Motor neuron (in vitro differentiated cells): Measurements from ENCODE around the gene ARL15. TPM values are rescaled to one million over a fixed set of nuclear protein-coding genes. Genes with fewer than 3 reads are reported as not detected.
"Not testable (repeated sequence)": the region's sequence is repeated elsewhere in the genome, so short reads cannot be mapped to it uniquely, and the experiment has no call there.

Experiments
- ATAC-seq, 8 experiments: fragments of 200-7000 bp; cut with Tn5 transposase; replicated peaks in 6 of 8; 2 replicates each; pipeline ENCODE4 v1.8.0; 2021; ENCODE audit warnings: mild to moderate bottlenecking in 8 of 8, moderate library complexity in 8 of 8
- H3K27ac ChIP-seq, 2 donors: fragments of 250-450 bp; sonication (Bioruptor Pico); 2 replicates each; pipeline ENCODE4 v1.9.0; 2021; ENCODE audit warnings: antibody characterized with exemption in 2 of 2, mild to moderate bottlenecking in 2 of 2, moderate library complexity in 1 of 2
- H3K4me1 ChIP-seq, 2 donors: fragments of 250-450 bp; sonication (Bioruptor Pico); replicated peaks in 1 of 2; 2 replicates each; pipeline ENCODE4 v1.6.1; 2021; ENCODE audit warnings: antibody characterized with exemption in 2 of 2, mild to moderate bottlenecking in 2 of 2, moderate library complexity in 1 of 2
- H3K4me3 ChIP-seq, 5 donors: fragments of 250-450 bp; sonication (Bioruptor Pico); 2 replicates each; pipeline ENCODE4 v1.9.0; 2021; ENCODE audit warnings: antibody characterized with exemption in 5 of 5, mild to moderate bottlenecking in 5 of 5, moderate library complexity in 4 of 5
- WGBS, 10 experiments: fragments of 450-650 bp; shearing (Covaris generic); methylation state at CpG; one replicate each; pipeline ENCODE4 v1.0.0; 2022; 5-methylcytosine and 5-hydroxymethylcytosine counted together
- in situ Hi-C, 9 experiments: fragments of 400-800 bp; cut with MboI; loops; one replicate each; pipeline ENCODE4 v1.15.0; 2021; ENCODE audit warnings: low sequenced_read_pairs in 9 of 9, low pct_unique_long_range_greater_than_20kb in 2 of 9; ENCODE audit not compliant: unreplicated experiment in 9 of 9
- total RNA-seq, 8 experiments: library from RNA; unstranded; fragments of 300-600 nt; gene quantifications; 2 replicates each; pipeline versions ENCODE4 v1.2.3 to v1.2.4, GENCODE V29; 2022

Gene ARL15
- total RNA-seq, 8 experiments from 2014 or later = 17.0 to 44.6 (median 22.3) TPM

GRCh38 chr5:54083245-54083644 is 227.1 kb downstream of the ARL15 start:
- in situ Hi-C loops = no loop called here
- ATAC-seq = no peak
- Histone ChIP-seq H3K4me1 (no peaks in the 10 kb centered on the region), H3K4me3 (no peak overlapping the region), H3K27ac (no peak overlapping the region)
- WGBS, 10 experiments = 89 to 100% (median 100%) methylated on average over 1 of the region's 1 CpG; no CpG with 5 or more reads in 1 of the 10 experiments

- in situ Hi-C loops = no loop called here
- 80 to 100% (median 92%) methylated on average over 1 of the region's 1 CpG; no CpG with 5 or more reads in 6 of the 10 experiments for WGBS, 10 experiments
- Histone ChIP-seq H3K27ac (no peak overlapping the region), H3K4me3 (no peak overlapping the region), H3K4me1 (no peaks in the 10 kb centered on the region)
- ATAC-seq = no peak
These were observed 229.0 kb downstream of the ARL15 start for GRCh38 chr5:54081415-54081814.

GRCh38 chr5:54080831-54081230 is 229.5 kb downstream of the ARL15 start:
- no peak overlapping the region for H3K4me3 ChIP-seq
- in situ Hi-C loops = no loop called here
- H3K27ac ChIP-seq = no peak overlapping the region
- no peak for ATAC-seq
- no peaks in the 10 kb centered on the region for H3K4me1 ChIP-seq
- 78 to 100% (median 95%) methylated on average over 1 to 5 of the region's 5 CpGs for WGBS, 10 experiments

- peak in 1 of 8 experiments; percentile 18 for ATAC-seq
- H3K4me3 ChIP-seq = no peak overlapping the region
- WGBS, 10 experiments = 45 to 100% (median 92%) methylated on average over 1 to 2 of the region's 2 CpGs; no CpG with 5 or more reads in 2 of the 10 experiments
- H3K27ac ChIP-seq = no peak overlapping the region
- no peaks in the 10 kb centered on the region for H3K4me1 ChIP-seq
- in situ Hi-C loops = no loop called here
These were observed 236.6 kb downstream of the ARL15 start for GRCh38 chr5:54073735-54074134.

- Histone ChIP-seq H3K27ac (no peak overlapping the region), H3K4me3 (no peak overlapping the region), H3K4me1 (no peaks in the 10 kb centered on the region)
- ATAC-seq = peak in 2 of 8 experiments; percentile 34 to 58
- WGBS, 10 experiments = 0 to 100% (median 84%) methylated on average over 2 to 3 of the region's 3 CpGs; no CpG with 5 or more reads in 1 of the 10 experiments
- in situ Hi-C loops = no loop called here
These were observed 237.2 kb downstream of the ARL15 start for GRCh38 chr5:54073131-54073530.

- no peak for ATAC-seq
- no peaks in the 10 kb centered on the region for H3K4me1 ChIP-seq
- 83 to 100% (median 94%) methylated on average over 1 to 2 of the region's 2 CpGs; no CpG with 5 or more reads in 3 of the 10 experiments for WGBS, 10 experiments
These were observed 243.9 kb downstream of the ARL15 start for GRCh38 chr5:54066433-54066832.

GRCh38 chr5:54063817-54064216 is 246.6 kb downstream of the ARL15 start:
- Histone ChIP-seq H3K4me3 (no peak overlapping the region), H3K27ac (no peak overlapping the region), H3K4me1 (no peaks in the 10 kb centered on the region)
- in situ Hi-C loops = no loop called here
- 44 to 100% (median 85%) methylated on average over 2 to 3 of the region's 3 CpGs; no CpG with 5 or more reads in 2 of the 10 experiments for WGBS, 10 experiments
- no peak for ATAC-seq

More at GRCh38 chr5:54066433-54066832, 243.9 kb downstream of the ARL15 start:
- Histone ChIP-seq H3K4me3 (no peak overlapping the region), H3K27ac (no peak overlapping the region)
- in situ Hi-C loops = no loop called here

GRCh38 chr5:54062958-54063357 is 247.4 kb downstream of the ARL15 start:
- in situ Hi-C loops = no loop called here
- no peak overlapping the region for H3K27ac ChIP-seq
- H3K4me1 ChIP-seq = no peaks in the 10 kb centered on the region
- ATAC-seq = peak in 2 of 8 experiments; percentile 47
- H3K4me3 ChIP-seq = no peak overlapping the region
- 13 to 80% (median 57%) methylated on average over 1 to 3 of the region's 3 CpGs; no CpG with 5 or more reads in 2 of the 10 experiments for WGBS, 10 experiments

- H3K4me3 ChIP-seq, ATAC-seq, H3K27ac ChIP-seq, in situ Hi-C loops, H3K4me1 ChIP-seq: not testable (repeated sequence)
- 50 to 100% (median 87%) methylated on average over 1 to 2 of the region's 3 CpGs; no CpG with 5 or more reads in 4 of the 10 experiments for WGBS, 10 experiments
These were observed 249.5 kb downstream of the ARL15 start for GRCh38 chr5:54060919-54061318.

- Histone ChIP-seq H3K27ac (no peak overlapping the region), H3K4me3 (no peak overlapping the region), H3K4me1 (no peaks in the 10 kb centered on the region)
- peak in 3 of 8 experiments; percentile 45 to 79 (median 75) for ATAC-seq
- in situ Hi-C loops = no loop called here
- WGBS, 10 experiments = 6 to 100% (median 82%) methylated on average over 1 to 2 of the region's 2 CpGs; no CpG with 5 or more reads in 1 of the 10 experiments
These were observed 260.4 kb downstream of the ARL15 start for GRCh38 chr5:54049963-54050362.

- no peak for ATAC-seq
- Histone ChIP-seq H3K4me1 (no peaks in the 10 kb centered on the region), H3K4me3 (no peak overlapping the region), H3K27ac (no peak overlapping the region)
- in situ Hi-C loops = no loop called here
- WGBS, 10 experiments = 44 to 100% (median 100%) methylated on average over 1 of the region's 1 CpG; no CpG with 5 or more reads in 3 of the 10 experiments
These were observed 261.2 kb downstream of the ARL15 start for GRCh38 chr5:54049144-54049543.

GRCh38 chr5:54045077-54045792 is 265.1 kb downstream of the ARL15 start:
- ATAC-seq = no peak
- no peaks in the 10 kb centered on the region for H3K4me1 ChIP-seq
- no peak overlapping the region for H3K27ac ChIP-seq
- 80 to 100% (median 90%) methylated on average over 2 to 4 of the region's 4 CpGs; no CpG with 5 or more reads in 2 of the 10 experiments for WGBS, 10 experiments
- H3K4me3 ChIP-seq = no peak overlapping the region
- in situ Hi-C loops = no loop called here

- WGBS, 10 experiments = 96 to 100% (median 99%) methylated on average over 1 to 10 of the region's 10 CpGs; no CpG with 5 or more reads in 2 of the 10 experiments
- ATAC-seq, in situ Hi-C loops, H3K27ac ChIP-seq, H3K4me3 ChIP-seq, H3K4me1 ChIP-seq: not testable (repeated sequence)
These were observed 266.1 kb downstream of the ARL15 start for GRCh38 chr5:54044276-54044675.
